Activated CD8-positive, alpha-beta T cell treated with anti-CD3 and anti-CD28 coated beads, Interleukin-2, amount 10 ng/mL, durations not matched to agents 7 days and 5 days (primary cell): ENCODE data around the gene IFIT3. TPM values are rescaled to one million over a fixed set of nuclear protein-coding genes. Genes with fewer than 3 reads are reported as not detected.
A peak's percentile ranks its signal among the peaks of the same experiment; 100 is the strongest.

ENCODE experiments used
- ATAC-seq: fragments of 150-1000 bp; cut with Tn5 transposase; one replicate; pipeline ENCODE4 v1.10.0; 2021; ENCODE audit warnings: moderate library complexity
- CTCF ChIA-PET: fragments of 350-600 bp; sonication (Branson Sonifier 250); formaldehyde crosslinking; loops from one replicate; lab custom pipeline; 2021; ENCODE audit warnings: antibody characterized with exemption; lab: Charles Lee
- POLR2A ChIA-PET: fragments of 350-600 bp; sonication (Branson Sonifier 250); formaldehyde crosslinking; loops from one replicate; lab custom pipeline; 2021; ENCODE audit warnings: antibody characterized with exemption; lab: Charles Lee
- DNase-seq: peaks from one replicate; pipeline ENCODE4 v3.0.0-alpha.2; 2020
- H3K27ac Mint-ChIP-seq: one replicate; pipeline ENCODE4 v1.8.0; 2021; ENCODE audit warnings: mild to moderate bottlenecking, mixed read lengths
- H3K27me3 Mint-ChIP-seq: one replicate; pipeline ENCODE4 v1.8.0; 2021; ENCODE audit warnings: low read depth, mixed read lengths
- H3K36me3 Mint-ChIP-seq: one replicate; pipeline ENCODE4 v1.8.0; 2021; ENCODE audit warnings: low read depth, mixed read lengths
- H3K4me1 Mint-ChIP-seq: one replicate; pipeline ENCODE4 v1.8.0; 2021; ENCODE audit warnings: low read depth, mixed read lengths
- H3K4me3 Mint-ChIP-seq: one replicate; pipeline ENCODE4 v1.8.0; 2021; ENCODE audit warnings: mild to moderate bottlenecking, mixed read lengths
- H3K9me3 Mint-ChIP-seq: one replicate; pipeline ENCODE4 v1.8.0; 2022; ENCODE audit warnings: mixed read lengths; ENCODE audit not compliant: insufficient read depth
- total RNA-seq, 2 experiments: library from RNA; stranded (reverse); gene quantifications; one replicate each; pipeline ENCODE4 v1.2.3, GENCODE V29; 2021

IFIT3 gene
- total RNA-seq, 2 experiments from 2014 or later, result 42.8 to 43.7 TPM

DNA sequence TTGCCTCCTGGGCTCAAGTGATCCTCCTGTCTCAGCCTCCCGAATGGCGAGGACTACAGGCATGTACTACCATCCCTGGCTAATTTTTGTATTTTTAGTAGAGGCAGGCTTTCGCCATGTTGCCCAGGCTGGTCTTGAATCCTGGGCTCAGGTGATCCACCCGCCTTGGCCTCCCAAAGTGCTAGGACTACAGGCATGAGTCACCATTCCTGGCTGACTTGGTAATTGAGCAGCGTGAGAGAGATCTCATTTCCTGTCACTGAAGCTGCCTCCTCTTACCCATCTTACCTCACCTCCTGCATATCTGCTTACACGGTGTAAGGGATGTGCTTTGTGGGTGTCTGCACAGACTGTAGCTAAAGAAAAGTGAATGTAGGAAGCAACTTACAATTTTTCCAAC is 9.7 kb downstream of the IFIT3 start:
- peaks cover 6% of the 10 kb centered on the region for H3K27me3 Mint-ChIP-seq
- H3K27ac Mint-ChIP-seq, result no peak overlapping the region
- ChIA-PET CTCF (interaction anchor here (2.3 kb wide), 1 partner anchor 32 kb away, joined by 16 read pairs; no protein-coding TSS in a partner anchor), POLR2A (interaction anchor here (1.0 to 1.2 kb wide), 2 partner anchors 56 to 76 kb away, joined by 3 to 4 read pairs; partner anchors contain the start of gene IFIT5)
- peaks cover 56% of the 10 kb centered on the region for H3K4me1 Mint-ChIP-seq
- no peak overlapping the region for H3K4me3 Mint-ChIP-seq
- ATAC-seq (peak; percentile 31), DNase-seq (peak; percentile 58)
- H3K36me3 Mint-ChIP-seq, result peaks cover 80% of the 10 kb centered on the region
- H3K9me3 Mint-ChIP-seq, result no peaks in the 10 kb centered on the region

DNA sequence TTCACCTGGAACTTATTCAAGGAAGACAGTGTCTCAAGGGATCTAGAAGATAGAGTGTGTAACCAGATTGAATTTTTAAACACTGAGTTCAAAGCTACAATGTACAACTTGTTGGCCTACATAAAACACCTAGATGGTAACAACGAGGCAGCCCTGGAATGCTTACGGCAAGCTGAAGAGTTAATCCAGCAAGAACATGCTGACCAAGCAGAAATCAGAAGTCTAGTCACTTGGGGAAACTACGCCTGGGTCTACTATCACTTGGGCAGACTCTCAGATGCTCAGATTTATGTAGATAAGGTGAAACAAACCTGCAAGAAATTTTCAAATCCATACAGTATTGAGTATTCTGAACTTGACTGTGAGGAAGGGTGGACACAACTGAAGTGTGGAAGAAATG is 10.9 kb downstream of the IFIT3 start:
- ChIA-PET POLR2A (interaction anchor here (1.2 kb wide), 2 partner anchors 39 to 54 kb away, joined by 3 to 5 read pairs; partner anchors contain the start of gene IFIT1B), CTCF (interaction anchor here (1.1 to 2.3 kb wide), 3 partner anchors 31 to 121 kb away, joined by 3 to 16 read pairs (median 6); no protein-coding TSS in a partner anchor)
- ATAC-seq (no peak), DNase-seq (no peak)
- H3K27me3 Mint-ChIP-seq, result peaks cover 6% of the 10 kb centered on the region
- peaks cover 45% of the 10 kb centered on the region for H3K4me1 Mint-ChIP-seq
- no peak overlapping the region for H3K27ac Mint-ChIP-seq
- peaks cover 84% of the 10 kb centered on the region for H3K36me3 Mint-ChIP-seq
- no peaks in the 10 kb centered on the region for H3K9me3 Mint-ChIP-seq
- no peak overlapping the region for H3K4me3 Mint-ChIP-seq

DNA sequence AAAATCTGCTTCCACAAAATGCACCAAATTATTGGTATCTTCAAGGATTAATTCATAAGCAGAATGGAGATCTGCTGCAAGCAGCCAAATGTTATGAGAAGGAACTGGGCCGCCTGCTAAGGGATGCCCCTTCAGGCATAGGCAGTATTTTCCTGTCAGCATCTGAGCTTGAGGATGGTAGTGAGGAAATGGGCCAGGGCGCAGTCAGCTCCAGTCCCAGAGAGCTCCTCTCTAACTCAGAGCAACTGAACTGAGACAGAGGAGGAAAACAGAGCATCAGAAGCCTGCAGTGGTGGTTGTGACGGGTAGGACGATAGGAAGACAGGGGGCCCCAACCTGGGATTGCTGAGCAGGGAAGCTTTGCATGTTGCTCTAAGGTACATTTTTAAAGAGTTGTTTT is 12.1 kb downstream of the IFIT3 start:
- ATAC-seq (no peak), DNase-seq (no peak)
- Mint-ChIP-seq H3K27me3 (peaks cover 5% of the 10 kb centered on the region), H3K4me1 (peaks cover 38% of the 10 kb centered on the region), H3K4me3 (no peak overlapping the region), H3K36me3 (peaks cover 81% of the 10 kb centered on the region), H3K27ac (no peak overlapping the region), H3K9me3 (no peaks in the 10 kb centered on the region)
- CTCF ChIA-PET, result interaction anchor here (0.9 to 1.7 kb wide), 3 partner anchors 24 to 49 kb away, joined by 3 to 6 read pairs (median 4); no protein-coding TSS in a partner anchor
- POLR2A ChIA-PET, result interaction anchor here (0.9 kb wide), 1 partner anchor 12 kb away, joined by 3 read pairs; no protein-coding TSS in a partner anchor

DNA sequence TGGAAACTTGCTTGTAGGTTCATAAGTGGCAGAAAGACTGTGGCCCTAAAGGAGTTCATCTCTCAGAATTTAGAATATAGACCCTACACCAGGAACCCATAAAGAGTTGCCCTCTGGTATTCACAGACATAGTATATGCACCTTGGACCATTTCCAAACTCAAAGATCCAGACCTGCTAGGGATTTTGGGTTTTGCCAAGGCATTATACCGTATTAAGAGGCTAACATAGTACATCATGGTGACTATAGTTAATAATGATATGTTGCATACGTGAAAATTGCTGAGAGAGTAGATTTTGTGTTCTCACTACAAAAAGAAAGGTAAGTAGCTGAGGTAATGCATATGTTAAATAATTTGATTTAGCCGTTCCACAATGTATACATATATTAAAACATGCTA is 13.9 kb downstream of the IFIT3 start:
- Mint-ChIP-seq H3K27me3 (peaks cover 3% of the 10 kb centered on the region), H3K27ac (no peak overlapping the region), H3K4me1 (peaks cover 21% of the 10 kb centered on the region), H3K36me3 (peaks cover 64% of the 10 kb centered on the region), H3K9me3 (no peaks in the 10 kb centered on the region), H3K4me3 (no peak overlapping the region)
- DNase-seq (no peak), ATAC-seq (no peak)
- CTCF ChIA-PET, result interaction anchor here (3.1 kb wide), 1 partner anchor 28 kb away, joined by 9 read pairs; no protein-coding TSS in a partner anchor
- POLR2A ChIA-PET, result interaction anchor here (0.6 to 0.7 kb wide), 4 partner anchors 9 to 71 kb away, joined by 3 read pairs; no protein-coding TSS in a partner anchor

DNA sequence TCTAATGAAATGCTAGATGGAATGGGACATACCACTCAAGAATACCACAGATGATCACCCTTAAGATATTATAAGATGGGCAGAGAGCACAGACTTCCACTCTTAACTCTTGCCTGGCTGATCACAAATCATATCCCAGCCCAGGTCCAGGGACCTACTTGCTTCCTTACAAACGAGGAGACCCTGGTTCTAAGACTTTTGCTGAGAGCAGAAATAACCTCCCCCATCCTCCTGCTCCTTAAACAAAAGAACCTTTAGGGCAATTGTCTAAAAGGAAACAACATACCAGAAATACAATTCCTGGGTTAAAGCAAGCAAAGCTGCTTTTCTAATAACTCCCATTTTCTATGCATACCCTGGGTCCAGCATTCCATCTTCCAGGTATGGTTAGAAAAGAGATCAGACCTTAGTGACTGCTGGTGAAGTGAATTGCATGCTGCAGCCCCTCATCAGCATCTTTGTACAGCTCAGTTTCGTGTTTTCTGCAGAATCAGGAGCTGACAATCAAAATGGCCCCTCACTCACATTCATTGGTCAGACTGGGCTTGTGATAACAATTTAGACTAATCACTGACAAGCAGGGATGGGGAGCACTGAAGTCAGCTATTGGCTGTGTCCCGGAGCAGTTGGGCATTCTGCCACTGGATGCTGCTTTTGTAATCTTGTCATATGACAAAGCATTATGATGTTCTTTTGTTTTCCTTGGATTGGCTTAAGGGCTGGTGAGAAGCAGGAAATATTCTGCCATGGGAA is 14.6 kb downstream of the IFIT3 start:
- ChIA-PET CTCF (interaction anchor here (3.1 kb wide), 1 partner anchor 27 kb away, joined by 9 read pairs; no protein-coding TSS in a partner anchor), POLR2A (interaction anchor here (0.7 kb wide), 1 partner anchor 70 kb away, joined by 3 read pairs; no protein-coding TSS in a partner anchor)
- ATAC-seq, result no peak
- Mint-ChIP-seq H3K4me3 (no peak overlapping the region), H3K9me3 (no peaks in the 10 kb centered on the region), H3K27me3 (peaks cover 3% of the 10 kb centered on the region), H3K27ac (no peak overlapping the region), H3K4me1 (peaks cover 15% of the 10 kb centered on the region), H3K36me3 (peaks cover 58% of the 10 kb centered on the region)
- no peak for DNase-seq

DNA sequence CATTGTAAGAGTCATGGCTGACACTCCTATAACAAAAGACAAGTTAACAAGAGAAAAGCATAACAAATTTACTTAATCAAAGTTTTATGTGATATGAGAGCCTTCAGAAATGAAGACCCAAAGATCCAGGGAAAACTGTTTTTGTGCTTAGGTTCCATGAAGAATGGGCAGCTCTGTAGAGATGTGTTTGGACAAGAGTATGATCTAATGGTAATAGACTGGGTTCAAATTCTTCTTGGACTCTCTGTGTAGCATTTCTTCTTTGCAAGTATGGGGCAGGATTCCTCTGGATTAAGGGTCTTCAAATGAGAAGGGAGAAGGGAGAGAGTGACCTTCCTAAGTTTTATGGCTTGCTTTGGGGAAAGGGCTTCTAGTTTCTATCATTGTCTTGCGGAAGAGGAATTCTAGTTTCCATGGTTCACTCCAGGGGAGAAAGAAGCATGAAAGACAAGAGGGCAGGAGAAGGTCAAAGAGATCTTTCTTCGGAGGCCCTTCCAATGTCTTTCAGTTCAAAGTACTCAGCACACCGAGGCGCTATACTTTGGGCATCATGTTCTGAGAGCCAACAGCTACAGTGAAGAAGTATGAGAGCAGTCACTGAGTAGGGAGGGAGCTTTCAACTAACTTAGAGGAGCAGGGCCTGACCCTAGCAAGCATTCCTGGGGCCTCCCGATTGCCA is 15.4 kb downstream of the IFIT3 start:
- no peak for DNase-seq
- ATAC-seq, result peak; percentile 23
- no peak overlapping the region for H3K4me3 Mint-ChIP-seq
- CTCF ChIA-PET, result interaction anchor here (3.1 kb wide), 1 partner anchor 26 kb away, joined by 9 read pairs; no protein-coding TSS in a partner anchor
- H3K4me1 Mint-ChIP-seq, result peaks cover 10% of the 10 kb centered on the region
- peaks cover 3% of the 10 kb centered on the region for H3K27me3 Mint-ChIP-seq
- peaks cover 51% of the 10 kb centered on the region for H3K36me3 Mint-ChIP-seq
- POLR2A ChIA-PET, result interaction anchor here (1.0 kb wide), 1 partner anchor 49 kb away, joined by 3 read pairs; the partner anchor contains the start of gene IFIT1
- no peaks in the 10 kb centered on the region for H3K9me3 Mint-ChIP-seq
- no peak overlapping the region for H3K27ac Mint-ChIP-seq

DNA sequence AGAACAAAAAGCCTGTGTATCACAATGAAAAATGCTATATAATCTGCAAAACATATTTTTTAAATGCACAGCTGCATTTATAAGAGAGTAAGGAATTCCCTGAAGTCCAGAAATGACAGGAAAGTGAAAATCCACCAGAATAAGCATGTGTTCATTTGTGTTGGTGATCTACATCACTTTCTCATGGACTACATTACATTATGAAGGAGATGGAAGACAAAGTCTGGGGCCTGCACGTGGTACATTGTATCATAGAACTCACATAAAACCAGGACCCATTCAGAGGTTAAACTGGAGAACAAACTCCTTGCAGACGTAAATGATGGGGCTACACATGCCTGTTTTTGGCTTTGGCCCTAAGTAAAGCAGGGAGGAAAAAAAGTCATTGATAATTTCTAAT is 16.4 kb downstream of the IFIT3 start:
- no peak for DNase-seq
- peaks cover 3% of the 10 kb centered on the region for H3K27me3 Mint-ChIP-seq
- peaks cover 3% of the 10 kb centered on the region for H3K4me1 Mint-ChIP-seq
- ATAC-seq, result no peak
- peaks cover 42% of the 10 kb centered on the region for H3K36me3 Mint-ChIP-seq
- no peak overlapping the region for H3K4me3 Mint-ChIP-seq
- no peaks in the 10 kb centered on the region for H3K9me3 Mint-ChIP-seq
- POLR2A ChIA-PET, result interaction anchor here (1.0 kb wide), 1 partner anchor 48 kb away, joined by 3 read pairs; the partner anchor contains the start of gene IFIT1
- CTCF ChIA-PET, result interaction anchor here (3.1 kb wide), 1 partner anchor 25 kb away, joined by 9 read pairs; no protein-coding TSS in a partner anchor
- H3K27ac Mint-ChIP-seq, result no peak overlapping the region

DNA sequence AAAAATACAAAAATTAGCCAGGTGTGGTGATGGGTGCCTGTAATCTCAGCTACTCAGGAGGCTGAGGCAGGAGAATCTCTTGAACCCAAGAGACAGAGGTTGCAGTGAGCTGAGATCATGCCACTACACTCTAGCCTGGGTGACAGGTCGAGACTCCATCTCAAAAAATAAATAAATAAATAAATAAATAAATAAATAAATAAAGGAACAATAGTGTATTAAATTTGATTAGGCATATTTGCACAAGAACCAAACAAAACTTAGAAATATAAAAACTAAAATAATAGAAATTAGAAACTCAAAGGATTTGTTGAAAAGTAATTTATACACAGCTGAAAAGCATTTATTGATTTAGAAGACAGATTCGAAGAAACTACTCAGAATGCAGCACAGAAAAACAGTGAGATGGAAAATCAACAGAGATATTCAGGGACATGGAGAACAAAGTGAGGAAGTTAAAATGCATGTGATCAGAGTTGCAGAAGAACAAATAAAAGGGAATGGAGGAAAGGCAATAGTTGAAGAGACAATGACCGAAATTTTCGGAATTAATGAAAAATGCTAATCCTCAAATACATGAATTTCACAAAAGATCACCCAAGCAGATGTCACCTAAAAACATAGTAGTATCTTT is 17.7 kb downstream of the IFIT3 start:
- Mint-ChIP-seq H3K4me1 (peaks cover under 1% of the 10 kb centered on the region), H3K36me3 (peaks cover 29% of the 10 kb centered on the region), H3K27me3 (peaks cover 10% of the 10 kb centered on the region), H3K4me3 (no peak overlapping the region), H3K27ac (no peak overlapping the region), H3K9me3 (no peaks in the 10 kb centered on the region)
- CTCF ChIA-PET, result interaction anchor here (0.6 to 1.5 kb wide), 3 partner anchors 18 to 909 kb away, joined by 3 to 6 read pairs (median 3); no protein-coding TSS in a partner anchor
- no peak for ATAC-seq
- DNase-seq, result no peak
- POLR2A ChIA-PET, result no interaction called here

DNA sequence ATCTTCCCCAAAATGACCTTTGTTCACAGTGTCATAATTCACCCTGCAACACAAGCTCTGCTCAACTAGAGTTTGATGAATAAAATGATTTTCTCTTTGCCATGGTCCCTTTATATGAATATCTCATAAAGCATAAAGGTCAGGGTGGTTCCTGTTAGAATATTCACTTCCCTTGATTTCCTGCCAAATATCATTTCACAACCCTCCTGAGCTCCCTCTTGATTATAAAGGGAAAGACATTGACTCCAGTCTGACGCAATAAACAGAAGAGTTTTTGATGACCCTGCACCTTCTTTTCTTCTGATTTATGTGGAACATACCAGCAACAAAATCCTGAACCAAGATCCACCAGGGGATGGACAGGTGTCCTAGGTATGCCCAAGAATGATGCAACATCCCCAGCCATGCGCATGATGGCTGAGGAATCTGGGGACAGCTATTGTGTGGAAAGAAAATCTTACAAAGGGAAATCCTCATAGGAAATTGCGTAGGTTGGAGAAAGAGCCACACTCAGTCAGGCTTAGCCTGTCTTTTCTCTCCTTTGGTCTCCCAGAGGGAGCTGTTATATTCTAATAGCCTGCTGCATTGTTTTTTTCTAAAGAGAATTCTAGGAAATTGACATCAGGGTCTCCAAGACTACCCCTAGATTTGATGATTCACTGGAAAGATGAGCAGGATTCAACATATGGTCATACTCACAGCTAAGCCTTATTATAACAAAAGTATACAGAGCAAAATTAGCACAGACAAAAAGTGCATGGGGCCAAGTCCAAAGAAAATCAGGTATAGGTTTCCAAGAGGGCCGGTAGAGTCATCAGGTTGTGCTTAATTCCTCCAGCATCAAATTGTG is 18.8 kb downstream of the IFIT3 start:
- DNase-seq (no peak), ATAC-seq (no peak)
- POLR2A ChIA-PET, result no interaction called here
- H3K36me3 Mint-ChIP-seq, result peaks cover 21% of the 10 kb centered on the region
- no peaks in the 10 kb centered on the region for H3K9me3 Mint-ChIP-seq
- peaks cover 10% of the 10 kb centered on the region for H3K27me3 Mint-ChIP-seq
- no peak overlapping the region for H3K4me3 Mint-ChIP-seq
- H3K27ac Mint-ChIP-seq, result no peak overlapping the region
- peaks cover 12% of the 10 kb centered on the region for H3K4me1 Mint-ChIP-seq
- CTCF ChIA-PET, result interaction anchor here (1.0 to 1.5 kb wide), 2 partner anchors 17 to 23 kb away, joined by 3 to 6 read pairs; no protein-coding TSS in a partner anchor

DNA sequence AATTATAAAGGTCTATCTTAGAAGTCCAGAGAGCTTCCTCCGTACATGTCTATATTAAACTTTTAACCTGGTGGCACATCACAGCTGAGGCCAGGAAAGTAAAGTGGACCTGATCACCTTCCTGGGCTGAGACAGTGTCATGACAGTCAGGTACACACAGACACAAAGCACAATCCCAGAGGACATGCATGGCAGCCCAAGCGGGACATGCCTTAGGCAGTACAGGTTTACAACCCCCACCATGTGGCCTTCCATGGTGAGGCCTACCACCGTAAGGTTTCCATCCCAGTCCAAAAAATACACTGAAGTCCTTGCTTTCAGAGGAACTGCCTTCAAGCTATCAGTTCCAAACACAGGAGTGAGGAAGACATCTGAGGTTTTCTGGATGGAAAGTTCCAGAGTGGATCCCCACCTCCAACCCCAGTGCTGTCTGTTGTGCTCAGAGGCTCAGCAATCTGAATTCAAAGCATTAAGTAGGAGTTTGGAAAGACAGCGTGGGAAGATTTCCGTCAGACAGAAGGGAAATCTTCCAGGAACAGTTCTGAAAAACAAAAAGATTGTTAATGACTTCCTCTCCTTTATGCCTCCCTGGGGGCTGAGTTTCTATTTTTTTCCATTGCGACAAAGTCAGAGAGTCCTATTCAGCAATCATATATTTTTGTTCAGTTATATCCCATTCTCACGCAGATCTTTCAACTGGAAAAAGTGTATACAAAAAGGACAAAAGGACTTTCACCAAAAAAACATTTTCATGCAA is 20.1 kb downstream of the IFIT3 start:
- no peak overlapping the region for H3K4me3 Mint-ChIP-seq
- peaks cover 19% of the 10 kb centered on the region for H3K4me1 Mint-ChIP-seq
- no peaks in the 10 kb centered on the region for H3K9me3 Mint-ChIP-seq
- no peak for ATAC-seq
- peaks cover 12% of the 10 kb centered on the region for H3K27me3 Mint-ChIP-seq
- no peak for DNase-seq
- H3K27ac Mint-ChIP-seq, result no peak overlapping the region
- CTCF ChIA-PET, result no interaction called here
- POLR2A ChIA-PET, result no interaction called here
- peaks cover 10% of the 10 kb centered on the region for H3K36me3 Mint-ChIP-seq
